BLaER1 (cell line): Measurements from ENCODE around the gene SLX9.

ENCODE experiments used
- H3K27ac ChIP-seq: shearing (Covaris generic); formaldehyde crosslinking; 2 replicates; pipeline ENCODE4 v1.8.1; 2022
- H3K27me3 ChIP-seq: shearing (Covaris generic); formaldehyde crosslinking; 2 replicates; pipeline ENCODE4 v1.8.1; 2022
- H3K36me3 ChIP-seq: shearing (Covaris generic); formaldehyde crosslinking; 2 replicates; pipeline ENCODE4 v1.8.1; 2022
- H3K4me1 ChIP-seq: shearing (Covaris generic); formaldehyde crosslinking; 2 replicates; pipeline ENCODE4 v1.8.1; 2022
- H3K4me2 ChIP-seq: shearing (Covaris generic); formaldehyde crosslinking; 2 replicates; pipeline ENCODE4 v1.8.1; 2022
- H3K4me3 ChIP-seq: shearing (Covaris generic); formaldehyde crosslinking; 2 replicates; pipeline ENCODE4 v1.8.1; 2022
- H3K9ac ChIP-seq: shearing (Covaris generic); formaldehyde crosslinking; 2 replicates; pipeline ENCODE4 v1.8.1; 2022
- H3K9me3 ChIP-seq: shearing (Covaris generic); formaldehyde crosslinking; 2 replicates; pipeline ENCODE4 v1.8.1; 2022
- H4K20me1 ChIP-seq: shearing (Covaris generic); formaldehyde crosslinking; 2 replicates; pipeline ENCODE4 v1.8.1; 2022
- Cebpa-rat ChIP-seq: shearing (Covaris generic); IDR thresholded peaks from 2 replicates; pipeline ENCODE4 v1.8.1; 2022

The SLX9 gene

DNA sequence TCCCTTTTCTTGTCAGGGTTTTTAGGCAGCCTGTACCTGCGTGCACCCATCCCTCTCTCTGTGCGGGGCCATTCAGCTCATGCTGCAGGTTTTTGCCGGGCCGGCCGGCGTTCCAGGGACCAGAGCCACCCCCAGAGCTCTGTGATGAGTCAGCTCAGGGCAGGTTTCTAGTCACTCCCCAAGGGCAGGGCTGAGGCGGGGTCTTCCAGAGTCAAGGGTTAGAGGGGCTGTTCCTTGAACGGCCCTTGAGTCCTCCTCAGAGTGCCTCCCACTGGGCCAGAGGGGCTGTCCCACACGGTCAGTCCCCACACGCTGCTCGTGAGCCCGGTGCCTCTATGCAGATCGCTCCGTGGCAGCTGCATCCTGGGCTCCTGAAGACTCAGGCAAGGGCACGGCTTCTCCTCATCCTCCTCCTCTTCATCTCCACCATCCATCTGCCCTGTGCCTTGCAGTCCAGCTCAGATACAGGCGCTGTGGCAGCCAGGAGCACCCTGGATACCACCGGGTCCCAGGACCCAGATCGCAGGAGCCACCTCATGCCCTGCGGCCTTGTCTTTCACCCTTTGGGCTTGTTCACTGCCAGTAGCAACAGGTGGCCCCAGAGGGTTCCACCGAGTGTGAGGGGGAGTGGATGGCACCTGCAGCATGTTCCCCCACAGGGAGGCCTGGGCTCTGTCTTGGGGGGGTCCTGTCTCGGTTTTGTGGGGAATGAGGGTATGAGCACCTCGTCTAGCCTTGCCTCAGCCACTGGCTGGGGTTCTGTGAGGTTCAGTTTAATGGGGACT is 17.4 kb downstream of the SLX9 start:
- Histone ChIP-seq H3K27ac (peak overlapping the region; percentile 62), H3K36me3 (peaks cover 39% of the 10 kb centered on the region), H3K27me3 (no peaks in the 10 kb centered on the region), H3K4me2 (peak overlapping the region; percentile 91), H3K4me1 (peaks cover 88% of the 10 kb centered on the region), H4K20me1 (peaks cover 99% of the 10 kb centered on the region), H3K4me3 (peak overlapping the region; percentile 56), H3K9ac (peak overlapping the region; percentile 42), H3K9me3 (no peaks in the 10 kb centered on the region)
- TF ChIP-seq Cebpa-rat, result no peak

DNA sequence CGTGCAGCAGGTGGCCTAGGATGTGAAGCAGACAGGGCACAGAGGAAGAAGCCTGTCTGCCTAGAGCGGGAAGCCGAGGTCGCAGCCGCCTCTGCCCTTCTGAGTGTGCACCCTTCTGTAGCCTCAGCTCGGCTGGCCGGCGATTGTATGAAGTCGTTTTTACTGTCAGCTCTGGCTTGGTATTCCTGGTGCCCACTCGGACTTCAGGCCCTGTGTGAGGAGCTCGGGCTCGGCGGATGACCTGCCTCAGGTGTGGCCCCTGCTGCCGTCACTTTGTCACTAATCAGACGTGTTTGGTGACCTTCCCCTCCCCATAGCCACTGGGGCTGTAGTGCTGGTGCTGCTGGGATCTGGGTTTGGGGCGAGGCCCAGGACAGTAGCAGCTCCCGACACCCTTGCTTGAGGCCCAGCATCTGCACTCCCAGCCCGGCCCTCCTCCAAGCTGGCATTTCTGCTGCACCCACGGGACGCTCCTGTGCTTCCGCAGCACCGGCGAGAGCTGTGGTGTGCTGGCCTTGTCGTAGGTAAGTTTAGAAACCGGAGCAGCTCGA is 18.1 kb downstream of the SLX9 start:
- Histone ChIP-seq H3K4me2 (peak overlapping the region; percentile 91), H3K36me3 (peaks cover 46% of the 10 kb centered on the region), H3K27ac (peak overlapping the region; percentile 62; the same call in 1 of the 2 replicates), H3K27me3 (no peaks in the 10 kb centered on the region), H3K4me1 (peaks cover 88% of the 10 kb centered on the region), H3K9me3 (no peaks in the 10 kb centered on the region), H4K20me1 (peaks cover 99% of the 10 kb centered on the region), H3K9ac (peak overlapping the region; percentile 42; the same call in 1 of the 2 replicates), H3K4me3 (peak overlapping the region; percentile 56)
- TF ChIP-seq Cebpa-rat, result no peak

DNA sequence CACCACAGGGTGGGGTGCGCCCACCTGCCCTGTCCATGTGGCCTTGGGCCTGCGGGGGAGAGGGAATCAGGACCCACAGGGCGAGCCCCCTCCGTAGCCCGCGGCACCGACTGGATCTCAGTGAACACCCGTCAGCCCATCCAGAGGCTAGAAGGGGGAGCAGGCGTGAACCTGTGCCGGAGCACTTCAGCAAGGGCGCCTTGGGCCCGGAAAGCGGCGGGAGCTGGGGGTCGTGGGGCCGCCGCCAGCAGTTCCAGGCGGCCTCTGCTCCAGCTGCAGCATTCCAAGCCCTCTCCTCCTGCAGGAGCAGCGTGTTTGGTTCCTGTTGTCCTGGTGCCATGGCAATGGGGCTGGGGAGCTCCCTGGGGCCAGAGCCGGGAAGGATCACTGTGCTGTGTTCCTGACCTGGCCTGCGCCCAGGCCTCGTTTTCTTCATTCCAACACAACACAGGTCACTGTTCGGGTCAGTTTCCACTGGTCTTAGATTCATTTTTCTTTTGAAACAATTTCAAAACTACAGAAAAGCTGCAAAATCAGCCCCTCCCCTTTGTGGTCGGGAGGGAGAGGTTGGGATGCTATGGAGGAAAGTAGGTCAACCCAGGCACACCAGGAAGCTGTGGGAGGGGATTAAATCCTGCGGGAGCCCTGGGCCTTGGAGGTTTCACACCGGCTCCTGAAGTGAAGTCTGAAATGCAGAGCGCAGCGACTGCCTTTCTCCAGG is 18.8 kb downstream of the SLX9 start:
- Histone ChIP-seq H3K4me2 (peak overlapping the region; percentile 91), H3K27ac (peak overlapping the region; percentile 62; the same call in 1 of the 2 replicates), H3K4me1 (peaks cover 88% of the 10 kb centered on the region), H3K36me3 (peaks cover 47% of the 10 kb centered on the region), H3K4me3 (peak overlapping the region; percentile 56), H3K9ac (peak overlapping the region; percentile 42; the same call in 1 of the 2 replicates), H3K27me3 (no peaks in the 10 kb centered on the region), H3K9me3 (no peaks in the 10 kb centered on the region), H4K20me1 (peaks cover 99% of the 10 kb centered on the region)
- TF ChIP-seq Cebpa-rat, result no peak

DNA sequence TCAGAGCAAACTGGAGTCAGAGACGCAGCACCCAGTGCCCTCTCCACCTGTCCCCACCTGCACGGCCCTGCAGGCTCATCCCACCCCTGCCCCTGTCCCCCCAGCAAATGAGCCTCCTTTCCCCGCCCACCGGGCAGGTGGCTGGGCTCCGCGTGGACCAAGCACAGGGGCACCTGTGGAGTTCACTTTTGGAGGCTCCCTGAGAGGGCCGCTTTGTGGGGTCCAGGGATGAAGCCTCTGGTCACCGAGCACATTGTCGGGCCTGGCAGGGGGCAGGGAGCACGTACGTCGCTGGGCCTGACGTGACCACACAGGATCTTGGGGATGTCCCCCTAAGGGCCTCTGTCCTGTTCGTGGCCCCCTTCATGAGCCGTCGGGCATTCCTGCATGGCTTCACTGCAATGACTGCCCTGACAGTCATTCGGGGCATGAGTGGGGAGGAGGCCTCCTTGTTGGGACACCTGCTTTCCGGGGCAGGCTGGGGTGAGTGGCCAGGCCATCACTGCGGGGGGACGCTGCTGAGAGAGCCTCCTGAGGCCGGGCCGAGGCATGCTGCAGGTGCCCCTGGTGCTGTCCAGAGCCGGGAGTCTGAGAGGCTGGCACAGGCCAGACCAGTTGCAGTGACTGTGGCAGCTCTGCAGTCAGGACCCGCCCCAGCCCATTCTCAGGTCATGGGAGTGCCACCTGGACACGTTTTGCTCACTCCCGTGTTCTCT is 19.7 kb downstream of the SLX9 start:
- H3K36me3 ChIP-seq, result peaks cover 47% of the 10 kb centered on the region
- H3K9me3 ChIP-seq, result no peaks in the 10 kb centered on the region
- H3K4me3 ChIP-seq, result peak overlapping the region; percentile 56
- peak overlapping the region; percentile 42; the same call in 1 of the 2 replicates for H3K9ac ChIP-seq
- H3K27me3 ChIP-seq, result no peaks in the 10 kb centered on the region
- peaks cover 98% of the 10 kb centered on the region for H4K20me1 ChIP-seq
- peaks cover 87% of the 10 kb centered on the region for H3K4me1 ChIP-seq
- TF ChIP-seq Cebpa-rat, result no peak
- H3K27ac ChIP-seq, result peak overlapping the region; percentile 62; the same call in 1 of the 2 replicates
- H3K4me2 ChIP-seq, result peak overlapping the region; percentile 91

DNA sequence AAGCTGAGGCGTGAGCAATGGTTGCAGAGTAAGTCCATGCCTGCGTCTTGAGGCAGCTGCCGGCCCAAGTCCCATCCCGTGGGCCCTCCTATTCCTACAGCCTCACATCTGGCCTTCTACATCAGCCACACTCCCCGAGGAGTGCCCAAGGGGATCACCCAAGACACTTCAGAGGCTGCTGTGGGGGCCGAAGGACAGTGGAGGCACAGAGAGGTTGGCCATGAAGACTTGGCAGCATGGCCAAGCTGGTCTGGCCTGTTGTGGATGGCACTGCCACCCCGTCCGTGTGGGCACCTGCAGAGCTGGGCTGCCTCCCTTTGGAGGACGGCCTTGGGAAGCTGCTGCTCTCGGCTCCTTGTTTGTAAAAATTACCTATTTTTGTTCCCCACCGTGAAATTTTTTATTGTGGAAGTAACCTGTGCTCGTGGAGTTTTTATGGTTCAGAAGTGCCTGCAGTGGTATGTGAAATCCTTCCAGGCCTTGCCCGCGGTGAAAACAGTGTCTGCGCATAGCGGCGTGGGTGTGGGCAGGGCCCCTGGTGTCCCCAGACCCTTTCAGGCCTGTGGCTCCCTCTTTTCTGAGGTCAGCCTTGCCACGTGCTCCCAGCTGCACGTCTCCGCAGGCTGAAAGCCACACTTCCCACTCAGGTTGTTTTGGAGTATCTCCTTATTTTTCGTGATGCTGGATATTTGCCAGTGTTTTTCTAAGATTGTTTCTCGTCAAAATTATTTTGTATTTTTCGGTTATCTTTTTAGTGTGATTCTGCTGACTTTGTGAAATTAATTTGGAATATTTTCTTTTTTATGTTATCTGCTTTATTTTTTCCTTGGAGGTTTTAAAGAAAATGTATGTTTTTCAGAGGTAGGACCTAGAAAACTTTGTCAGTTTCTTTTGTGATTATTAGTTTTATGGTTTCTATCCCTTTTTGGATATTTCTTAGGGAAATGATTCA is 20.6 kb downstream of the SLX9 start:
- H3K4me3 ChIP-seq, result no peak overlapping the region
- peaks cover 47% of the 10 kb centered on the region for H3K36me3 ChIP-seq
- H3K27me3 ChIP-seq, result no peaks in the 10 kb centered on the region
- no peak overlapping the region for H3K27ac ChIP-seq
- H3K4me1 ChIP-seq, result peaks cover 87% of the 10 kb centered on the region
- peak overlapping the region; percentile 42; the same call in 1 of the 2 replicates for H3K9ac ChIP-seq
- H4K20me1 ChIP-seq, result peaks cover 99% of the 10 kb centered on the region
- peak overlapping the region; percentile 91 for H3K4me2 ChIP-seq
- H3K9me3 ChIP-seq, result no peaks in the 10 kb centered on the region
- no peak for TF ChIP-seq Cebpa-rat

DNA sequence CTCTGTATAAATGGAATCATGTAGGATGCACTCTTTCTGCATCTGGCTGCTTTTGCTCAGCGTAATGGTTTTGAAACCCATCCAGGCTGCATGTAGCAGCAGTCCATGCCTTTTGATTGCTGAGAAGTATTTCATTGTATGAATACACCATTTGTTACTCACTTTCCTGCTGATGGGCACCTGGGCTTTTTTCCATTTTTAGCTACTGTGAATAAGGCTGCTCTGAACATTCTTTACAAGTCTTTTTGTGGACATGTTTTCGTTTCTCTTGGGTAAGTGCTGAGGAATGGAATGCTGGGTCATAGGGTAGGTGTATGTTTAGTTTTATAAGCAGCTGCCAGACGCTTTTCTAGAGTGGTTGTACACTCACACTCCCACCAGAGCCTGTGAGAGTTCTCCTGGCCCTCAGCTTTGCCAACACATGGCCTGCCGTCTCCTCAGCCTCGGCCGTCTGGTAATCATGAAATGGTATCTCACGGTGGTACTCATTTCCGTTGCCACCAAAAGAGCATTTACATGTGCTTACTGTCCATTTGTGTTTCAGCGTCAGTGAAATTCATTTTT is 22.7 kb downstream of the SLX9 start:
- peaks cover 99% of the 10 kb centered on the region for H4K20me1 ChIP-seq
- H3K4me2 ChIP-seq, result no peak overlapping the region
- H3K9ac ChIP-seq, result no peak overlapping the region
- no peaks in the 10 kb centered on the region for H3K27me3 ChIP-seq
- H3K36me3 ChIP-seq, result peaks cover 53% of the 10 kb centered on the region
- no peak for TF ChIP-seq Cebpa-rat
- H3K4me1 ChIP-seq, result peaks cover 87% of the 10 kb centered on the region
- H3K4me3 ChIP-seq, result no peak overlapping the region
- no peak overlapping the region for H3K27ac ChIP-seq
- no peaks in the 10 kb centered on the region for H3K9me3 ChIP-seq

DNA sequence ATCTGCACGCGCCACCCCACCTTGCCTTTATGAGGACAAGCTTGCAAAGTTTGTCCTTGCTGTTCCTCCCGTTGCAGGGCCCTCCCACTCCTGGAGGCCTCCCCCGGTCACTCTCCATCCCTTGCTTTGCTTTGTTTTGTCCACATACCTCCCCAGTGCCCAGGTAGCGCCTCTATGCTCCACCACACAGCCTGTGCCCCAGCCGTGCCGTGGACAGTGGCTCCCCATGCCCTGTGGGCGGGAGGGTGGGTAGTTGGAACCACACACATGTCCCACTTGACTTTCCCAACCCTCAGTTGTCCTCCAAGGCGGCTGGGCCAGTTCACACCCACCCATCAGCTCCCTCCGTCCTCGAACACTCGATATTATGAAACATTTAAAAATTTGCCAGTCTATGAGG is 24.6 kb downstream of the SLX9 start:
- Histone ChIP-seq H3K36me3 (peaks cover 52% of the 10 kb centered on the region), H3K4me2 (peak overlapping the region; percentile 88), H3K27me3 (no peaks in the 10 kb centered on the region), H3K4me1 (peaks cover 87% of the 10 kb centered on the region), H4K20me1 (peaks cover 97% of the 10 kb centered on the region), H3K9me3 (no peaks in the 10 kb centered on the region), H3K9ac (no peak overlapping the region), H3K4me3 (no peak overlapping the region), H3K27ac (no peak overlapping the region)
- TF ChIP-seq Cebpa-rat, result no peak

DNA sequence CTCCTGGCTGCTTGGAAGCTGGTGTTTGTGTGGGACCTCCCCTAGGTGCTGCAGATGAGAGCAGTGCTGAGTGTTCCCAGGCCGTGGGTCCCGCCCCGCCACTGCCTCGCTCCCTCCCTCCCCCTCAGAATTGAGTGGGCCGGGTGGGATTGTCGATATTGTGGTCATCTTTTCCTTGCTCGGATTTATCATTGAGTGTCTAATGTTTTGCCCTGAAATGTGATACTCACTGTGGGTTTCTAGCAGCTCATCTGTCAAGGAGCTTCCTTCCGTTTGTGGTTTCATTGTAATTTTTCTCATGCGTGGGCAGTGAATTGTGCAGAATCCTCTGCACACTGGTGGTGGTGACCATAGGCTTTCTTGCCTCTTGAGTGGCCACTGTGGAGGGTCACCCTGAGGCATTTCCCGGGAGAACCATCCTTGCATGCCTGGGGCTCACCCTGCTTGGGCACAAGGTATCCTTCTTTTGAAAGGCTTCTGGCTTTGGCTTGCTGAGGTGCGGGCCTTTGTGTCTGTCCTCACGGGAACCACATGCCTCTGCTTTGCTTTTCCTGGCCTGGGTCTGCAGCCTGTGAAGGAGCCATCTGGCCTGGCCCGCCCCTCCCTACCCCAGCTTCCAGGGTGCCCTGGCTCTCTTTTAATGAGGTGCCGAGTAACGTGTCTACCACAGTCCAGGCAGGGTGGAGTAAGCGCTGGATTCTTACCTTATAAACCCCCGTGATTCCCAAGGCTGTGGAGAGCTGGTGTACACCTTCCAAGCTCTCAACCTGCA is 25.6 kb downstream of the SLX9 start:
- Histone ChIP-seq H3K9me3 (no peaks in the 10 kb centered on the region), H3K36me3 (peaks cover 42% of the 10 kb centered on the region), H3K4me3 (0 out of 2 replicates have a peak overlapping the region, but pooled peaks have one; percentile 14), H3K27ac (peak overlapping the region; percentile 32; the same call in 1 of the 2 replicates), H4K20me1 (peaks cover 97% of the 10 kb centered on the region), H3K4me1 (peaks cover 87% of the 10 kb centered on the region), H3K9ac (peak overlapping the region; percentile 20), H3K4me2 (peak overlapping the region; percentile 88), H3K27me3 (no peaks in the 10 kb centered on the region)
- no peak for TF ChIP-seq Cebpa-rat
